Mesenchymal stem cell (in vitro differentiated cells and primary cell): ENCODE results near the gene PDAP1. TPM values are rescaled to one million over a fixed set of nuclear protein-coding genes. Genes with fewer than 3 reads are reported as not detected.
A peak's percentile ranks its signal among the peaks of the same experiment; 100 is the strongest.

Experiments used
- DNase-seq: peaks from one replicate; pipeline ENCODE4 v3.0.0-alpha.2; 2013
- H2AFZ ChIP-seq: one replicate; pipeline ENCODE4 v1.6.1; 2013; ENCODE audit warnings: low read depth, mild to moderate bottlenecking, control low read depth, inconsistent platforms, low read length, moderate library complexity
- H2AK5ac ChIP-seq: 2 replicates; pipeline ENCODE4 v1.6.1; 2013; ENCODE audit warnings: low read length, moderate library complexity, mild to moderate bottlenecking, inconsistent platforms; ENCODE audit not compliant: severe bottlenecking
- H2BK120ac ChIP-seq: one replicate; pipeline ENCODE4 v1.6.1; 2013; ENCODE audit warnings: low read depth, mild to moderate bottlenecking, inconsistent platforms, low read length, moderate library complexity
- H2BK12ac ChIP-seq, 2 experiments: one replicate each; pipeline ENCODE4 v1.6.1; 2013; ENCODE audit warnings: inconsistent platforms in 2 of 2, low read length in 2 of 2, mild to moderate bottlenecking in 2 of 2, moderate library complexity in 2 of 2, control low read depth in 1 of 2
- H2BK15ac ChIP-seq: one replicate; pipeline ENCODE4 v1.6.1; 2013; ENCODE audit warnings: mild to moderate bottlenecking, low read depth, inconsistent platforms; ENCODE audit not compliant: poor library complexity, severe bottlenecking
- H2BK5ac ChIP-seq: 2 replicates; pipeline ENCODE4 v1.6.1; 2013; ENCODE audit warnings: low read depth, mild to moderate bottlenecking, low read length, control low read depth, inconsistent platforms; ENCODE audit not compliant: poor library complexity, severe bottlenecking
- H3K14ac ChIP-seq, 2 experiments: one replicate each; pipeline ENCODE4 v1.6.1; 2013; ENCODE audit warnings: inconsistent platforms in 2 of 2, low read length in 2 of 2, control low read depth in 1 of 2, mild to moderate bottlenecking in 1 of 2, moderate library complexity in 1 of 2
- H3K18ac ChIP-seq, 2 experiments: one replicate each; pipeline ENCODE4 v1.6.1; 2013; ENCODE audit warnings: inconsistent platforms in 2 of 2, low read length in 2 of 2, control low read depth in 1 of 2, low read depth in 1 of 2, mild to moderate bottlenecking in 1 of 2
- H3K23ac ChIP-seq, 2 experiments: one replicate each; pipeline ENCODE4 v1.6.1; 2013; ENCODE audit warnings: inconsistent platforms in 2 of 2, low read length in 2 of 2, mild to moderate bottlenecking in 2 of 2, moderate library complexity in 2 of 2, control low read depth in 1 of 2
- H3K27ac ChIP-seq: 2 replicates; pipeline ENCODE4 v1.5.1; 2013; ENCODE audit warnings: mild to moderate bottlenecking, moderate library complexity, low read length, control low read depth, inconsistent platforms; ENCODE audit not compliant: poor library complexity, severe bottlenecking
- H3K27me3 ChIP-seq, 2 experiments: 2 replicates each; pipeline versions ENCODE4 v1.6.1 to v1.7.0; 2013; ENCODE audit warnings: low read length in 2 of 2, mild to moderate bottlenecking in 2 of 2, moderate library complexity in 2 of 2, control low read depth in 1 of 2, inconsistent platforms in 1 of 2; ENCODE audit not compliant: control insufficient read depth in 1 of 2, insufficient read depth in 1 of 2
- H3K36me3 ChIP-seq, 2 experiments: 2 replicates each; pipeline versions ENCODE4 v1.6.1 to v1.7.0; 2013; ENCODE audit warnings: low read length in 2 of 2, control low read depth in 1 of 2, inconsistent platforms in 1 of 2, low read depth in 1 of 2, mild to moderate bottlenecking in 1 of 2; ENCODE audit not compliant: insufficient read depth in 2 of 2, control insufficient read depth in 1 of 2
- H3K4ac ChIP-seq, 2 experiments: one replicate each; pipeline ENCODE4 v1.6.1; 2013; ENCODE audit warnings: inconsistent platforms in 2 of 2, low read length in 2 of 2, mild to moderate bottlenecking in 2 of 2, moderate library complexity in 2 of 2, control low read depth in 1 of 2, low read depth in 1 of 2
- H3K4me1 ChIP-seq: 2 replicates; pipeline ENCODE4 v1.6.1; 2013; ENCODE audit warnings: low read depth, low read length, control low read depth; ENCODE audit not compliant: control insufficient read depth, insufficient read depth
- H3K4me2 ChIP-seq: 2 replicates; pipeline ENCODE4 v1.6.1; 2013; ENCODE audit warnings: low read length, mild to moderate bottlenecking, inconsistent platforms; ENCODE audit not compliant: poor library complexity, severe bottlenecking
- H3K4me3 ChIP-seq, 2 experiments: 2 replicates each; pipeline versions ENCODE4 v1.5.1 to v1.7.0; 2013; ENCODE audit warnings: low read length in 2 of 2, mild to moderate bottlenecking in 2 of 2, control low read depth in 1 of 2, low read depth in 1 of 2; ENCODE audit not compliant: insufficient read depth in 1 of 2
- H3K79me1 ChIP-seq: replicated peaks from 2 replicates; pipeline ENCODE4 v1.6.1; 2013; ENCODE audit warnings: mild to moderate bottlenecking, control low read depth, low read length, inconsistent platforms; ENCODE audit not compliant: poor library complexity, severe bottlenecking
- H3K9ac ChIP-seq: 2 replicates; pipeline ENCODE4 v1.7.0; 2013; ENCODE audit warnings: mild to moderate bottlenecking, low read length, moderate library complexity
- H3K9me3 ChIP-seq: 2 replicates; pipeline ENCODE4 v1.7.0; 2013; ENCODE audit warnings: mild to moderate bottlenecking, low read length; ENCODE audit not compliant: control insufficient read depth
- H4K8ac ChIP-seq: one replicate; pipeline ENCODE4 v1.6.1; 2013; ENCODE audit warnings: inconsistent platforms, mild to moderate bottlenecking, low read length, moderate library complexity
- H4K91ac ChIP-seq: one replicate; pipeline ENCODE4 v1.6.1; 2013; ENCODE audit warnings: mild to moderate bottlenecking, low read length, inconsistent platforms
- WGBS: methylation state at CpG from one replicate; pipeline ENCODE4 v1.1.7; 2013; ENCODE audit warnings: mixed read lengths; 5-methylcytosine and 5-hydroxymethylcytosine counted together
- polyA plus RNA-seq, 2 experiments: library from polyadenylated mRNA; stranded (reverse); fragments of 200-250 nt; gene quantifications; one replicate each; pipeline ENCODE4 v1.2.3, GENCODE V29; 2013

PDAP1 gene
- 109 TPM for polyA plus RNA-seq (2013, experiment 1 of 2)
- 104 TPM for polyA plus RNA-seq (2013, experiment 2 of 2)

- peak within 1 kb of the TSS; percentile 92 for H2BK15ac ChIP-seq
- peak within 1 kb of the TSS; percentile 91 to 95 for H3K18ac ChIP-seq
- H3K27ac ChIP-seq, result peak within 1 kb of the TSS; percentile 99
- peak within 1 kb of the TSS; percentile 36 for H2AFZ ChIP-seq
- peak within 1 kb of the TSS; percentile 13 for H2BK120ac ChIP-seq
- H4K91ac ChIP-seq, result peak within 1 kb of the TSS; percentile 94
- peak within 1 kb of the TSS; percentile 84 for H3K4me2 ChIP-seq
- peak within 1 kb of the TSS; percentile 86 to 99 for H3K4me3 ChIP-seq
- under 1% methylated on average over 68 of the region's 72 CpGs for WGBS
- peak within 1 kb of the TSS in 1 of 2 experiments; percentile 93 for H2BK12ac ChIP-seq
- peak within 1 kb of the TSS in 1 of 2 experiments; percentile 74 for H3K14ac ChIP-seq
- peak within 1 kb of the TSS; percentile 100 for H2BK5ac ChIP-seq
- peak within 1 kb of the TSS; percentile 76 for H2AK5ac ChIP-seq
- H3K4me1 ChIP-seq, result peaks cover 19% of the 10 kb centered on the region
- H3K9ac ChIP-seq, result peak within 1 kb of the TSS; percentile 100
- no peak within 1 kb of the TSS for H3K23ac ChIP-seq
- peaks cover 8% of the 10 kb centered on the region for H3K79me1 ChIP-seq
- H3K27me3 ChIP-seq, result no peaks in the 10 kb centered on the region
- peak within 1 kb of the TSS; percentile 71 for H4K8ac ChIP-seq
- H3K4ac ChIP-seq, result peak within 1 kb of the TSS; percentile 69 to 96
- H3K36me3 ChIP-seq, result peaks cover 32 to 41% of the 10 kb centered on the region in 2 experiments
- peak; percentile 97 for DNase-seq
- H3K9me3 ChIP-seq, result no peaks in the 10 kb centered on the region
These were observed at the start of gene PDAP1, which contains the start of gene BUD31 for GRCh38 chr7:99408379-99409191. Gene PDAP1, minus strand, starts transcription at chr7:99408597. Its CDS starts 49 bp downstream, at chr7:99408548. Gene BUD31, plus strand, starts transcription at chr7:99408969. Its CDS starts 2,124 bp downstream, at chr7:99411093.

- Histone ChIP-seq H3K18ac (no peak overlapping the region), H3K4ac (no peak overlapping the region), H4K91ac (no peak overlapping the region), H2AK5ac (no peak overlapping the region), H2BK5ac (no peak overlapping the region), H4K8ac (no peak overlapping the region), H2BK12ac (no peak overlapping the region), H2AFZ (no peak overlapping the region), H3K4me2 (no peak overlapping the region), H3K4me3 (no peak overlapping the region), H3K36me3 (peaks cover 71 to 82% of the 10 kb centered on the region in 2 experiments), H2BK15ac (no peak overlapping the region), H2BK120ac (no peak overlapping the region), H3K79me1 (peaks cover 26% of the 10 kb centered on the region), H3K9me3 (no peaks in the 10 kb centered on the region), H3K14ac (no peak overlapping the region), H3K23ac (no peak overlapping the region), H3K9ac (no peak overlapping the region), H3K4me1 (peaks cover 3% of the 10 kb centered on the region), H3K27me3 (no peaks in the 10 kb centered on the region), H3K27ac (no peak overlapping the region)
- DNase-seq, result no peak
- 92% methylated on average over 26 of the region's 26 CpGs for WGBS
These were observed 49.5 kb upstream of the PDAP1 start for GRCh38 chr7:99457650-99458493.

GRCh38 chr7:99457050-99457649 lies 48.8 kb upstream of the PDAP1 start:
- H3K36me3 ChIP-seq, result peaks cover 79 to 85% of the 10 kb centered on the region in 2 experiments
- H2BK5ac ChIP-seq, result no peak overlapping the region
- H3K23ac ChIP-seq, result no peak overlapping the region
- H2AFZ ChIP-seq, result no peak overlapping the region
- H2BK15ac ChIP-seq, result no peak overlapping the region
- WGBS, result 93% methylated on average over 6 of the region's 6 CpGs
- H3K27ac ChIP-seq, result no peak overlapping the region
- DNase-seq, result no peak
- H3K4ac ChIP-seq, result no peak overlapping the region
- no peak overlapping the region for H3K18ac ChIP-seq
- no peak overlapping the region for H3K4me3 ChIP-seq
- H3K4me1 ChIP-seq, result peaks cover 5% of the 10 kb centered on the region
- no peak overlapping the region for H3K9ac ChIP-seq
- H3K27me3 ChIP-seq, result no peaks in the 10 kb centered on the region
- no peak overlapping the region for H3K14ac ChIP-seq
- no peak overlapping the region for H4K91ac ChIP-seq
- H2BK120ac ChIP-seq, result no peak overlapping the region
- H2BK12ac ChIP-seq, result no peak overlapping the region
- H4K8ac ChIP-seq, result no peak overlapping the region
- H3K4me2 ChIP-seq, result no peak overlapping the region
- H3K79me1 ChIP-seq, result peaks cover 33% of the 10 kb centered on the region
- H2AK5ac ChIP-seq, result no peak overlapping the region
- no peaks in the 10 kb centered on the region for H3K9me3 ChIP-seq
